SK-N-SH (cell line): ENCODE data around the gene ITPRIPL2. TPM values are rescaled to one million over a fixed set of nuclear protein-coding genes. Genes with fewer than 3 reads are reported as not detected.
A peak's percentile ranks its signal among the peaks of the same experiment; 100 is the strongest.

ENCODE experiments used
- CTCF ChIA-PET: fragments of 300-600, 350-600 bp; formaldehyde crosslinking; extraction: SDS; loops from one replicate; lab custom pipeline; 2021; lab: Yijun Ruan, JAX
- POLR2A ChIA-PET: fragments of 350-600 bp; sonication (Branson Sonifier 250); formaldehyde crosslinking; extraction: SDS; loops from one replicate; lab custom pipeline; 2020; ENCODE audit warnings: antibody characterized with exemption, inconsistent platforms; lab: Yijun Ruan, JAX
- DNase-seq: peaks from one replicate; pipeline ENCODE4 v3.0.0; 2012
- H2AFZ ChIP-seq: fragments of 200-600 bp; sonication (generic); 2 replicates; pipeline ENCODE4 v1.8.1; 2016; ENCODE audit warnings: antibody characterized with exemption, mild to moderate bottlenecking, low read depth
- H3F3A ChIP-seq: fragments of 200-600 bp; sonication (generic); replicated peaks from 2 replicates; pipeline ENCODE3; 2016; ENCODE audit warnings: antibody characterized with exemption, mild to moderate bottlenecking; ENCODE audit not compliant: insufficient read depth
- H3K27ac ChIP-seq, 2 experiments: fragments of 200-500 bp in 1 of 2; fragments of 200-600 bp in 1 of 2; sonication (Bioruptor generic) in 1 of 2; sonication (generic), shearing (Covaris generic) in 1 of 2; 2 replicates each; pipeline versions ENCODE4 v1.5.1 to v1.6.1; 2014 to 2016; ENCODE audit warnings: low read depth in 2 of 2, inconsistent platforms in 1 of 2, low read length in 1 of 2, mild to moderate bottlenecking in 1 of 2, mixed read lengths in 1 of 2
- H3K27me3 ChIP-seq: fragments of 200-600 bp; sonication (generic), shearing (Covaris generic); 2 replicates; pipeline ENCODE4 v1.6.1; 2016; ENCODE audit warnings: mixed run types; ENCODE audit not compliant: insufficient read depth
- H3K36me3 ChIP-seq, 2 experiments: fragments of 200-500 bp in 1 of 2; fragments of 200-600 bp in 1 of 2; sonication (Bioruptor generic) in 1 of 2; sonication (generic) in 1 of 2; replicated peaks in 1 of 2; 2 replicates each; pipeline versions ENCODE3 to v1.5.1; 2014 to 2016; ENCODE audit warnings: low read length in 1 of 2, mild to moderate bottlenecking in 1 of 2; ENCODE audit not compliant: insufficient read depth in 2 of 2, control insufficient read depth in 1 of 2
- H3K4me1 ChIP-seq, 2 experiments: fragments of 200-500 bp in 1 of 2; fragments of 200-600 bp in 1 of 2; sonication (Bioruptor generic) in 1 of 2; sonication (generic), shearing (Covaris generic) in 1 of 2; 2 replicates each; pipeline versions ENCODE4 v1.5.1 to v1.6.1; 2014 to 2016; ENCODE audit warnings: low read depth in 1 of 2, low read length in 1 of 2, mixed run types in 1 of 2; ENCODE audit not compliant: insufficient read depth in 2 of 2, control insufficient read depth in 1 of 2
- H3K4me2 ChIP-seq: fragments of 200-600 bp; sonication (generic), shearing (Covaris generic); 2 replicates; pipeline ENCODE4 v1.6.1; 2017; ENCODE audit warnings: mixed run types
- H3K4me3 ChIP-seq, 2 experiments: fragments of 200-500 bp in 1 of 2; fragments of 200-600 bp in 1 of 2; sonication (Bioruptor generic) in 1 of 2; sonication (generic), shearing (Covaris generic) in 1 of 2; 2 replicates each; pipeline versions ENCODE4 v1.5.1 to v1.8.1; 2014 to 2016; ENCODE audit warnings: low read depth in 2 of 2, inconsistent platforms in 1 of 2, low read length in 1 of 2, mild to moderate bottlenecking in 1 of 2, mixed read lengths in 1 of 2, moderate library complexity in 1 of 2
- H3K79me2 ChIP-seq: fragments of 200-600 bp; sonication (generic); 2 replicates; pipeline ENCODE4 v1.8.1; 2017; ENCODE audit warnings: mild to moderate bottlenecking; ENCODE audit not compliant: insufficient read depth
- H3K9ac ChIP-seq: fragments of 200-600 bp; sonication (generic); 2 replicates; pipeline ENCODE4 v1.6.1; 2017; ENCODE audit warnings: mixed run types
- H3K9me2 ChIP-seq: fragments of 200-600 bp; sonication (generic); 2 replicates; pipeline ENCODE4 v1.6.1; 2017; ENCODE audit warnings: mixed run types
- H3K9me3 ChIP-seq: fragments of 200-600 bp; sonication (generic); 2 replicates; pipeline ENCODE4 v1.6.1; 2017; ENCODE audit warnings: mixed run types, mild to moderate bottlenecking, moderate library complexity
- H4K20me1 ChIP-seq: fragments of 200-600 bp; sonication (generic); 2 replicates; pipeline ENCODE4 v1.6.1; 2017; ENCODE audit warnings: mild to moderate bottlenecking, mixed run types; ENCODE audit not compliant: insufficient read depth
- ELF1 ChIP-seq: IDR thresholded peaks from 2 replicates; pipeline ENCODE4 v1.4.0; 2012
- EP300 ChIP-seq, 2 experiments: IDR thresholded peaks; 2 replicates each; pipeline versions ENCODE4 v1.4.0 to v1.6.1; 2012; ENCODE audit warnings: borderline replicate concordance in 1 of 2, low read depth in 1 of 2, low read length in 1 of 2
- EZH2phosphoT487 ChIP-seq: fragments of 200-600 bp; sonication (generic); IDR thresholded peaks from 2 replicates; pipeline ENCODE4 v1.6.1; 2017; ENCODE audit warnings: low read depth, mixed run types, mild to moderate bottlenecking, antibody characterized with exemption, moderate library complexity, borderline replicate concordance
- FOSL2 ChIP-seq: IDR thresholded peaks from 2 replicates; pipeline ENCODE4 v1.4.0; 2012; ENCODE audit warnings: low read depth, mild to moderate bottlenecking, moderate library complexity, borderline replicate concordance
- FOXM1 ChIP-seq: IDR thresholded peaks from 2 replicates; pipeline ENCODE4 v1.4.0; 2012; ENCODE audit warnings: low read depth, mild to moderate bottlenecking
- GATA2 ChIP-seq: sonication (generic); formaldehyde crosslinking; IDR thresholded peaks from 2 replicates; pipeline ENCODE4 v1.5.0; 2020; ENCODE audit warnings: mild to moderate bottlenecking, missing genetic modification reagents
- MEF2A ChIP-seq: IDR thresholded peaks from 2 replicates; pipeline ENCODE4 v1.4.0; 2012; ENCODE audit warnings: low read depth, borderline replicate concordance
- NRF1 ChIP-seq: IDR thresholded peaks from 2 replicates; pipeline ENCODE4 v1.6.1; 2012; ENCODE audit warnings: low read depth, mild to moderate bottlenecking, low read length
- RAD21 ChIP-seq: IDR thresholded peaks from 2 replicates; pipeline ENCODE4 v1.6.1; 2012; ENCODE audit warnings: mild to moderate bottlenecking, low read length
- RCOR1 ChIP-seq: fragments of 150-350 bp; IDR thresholded peaks from 2 replicates; pipeline ENCODE4 v1.6.1; 2017; ENCODE audit warnings: antibody characterized with exemption, low read length
- RFX5 ChIP-seq: IDR thresholded peaks from 2 replicates; pipeline ENCODE4 v1.6.1; 2012; ENCODE audit warnings: mild to moderate bottlenecking, improper control_type of control experiment, low read length
- RXRA ChIP-seq: IDR thresholded peaks from 2 replicates; pipeline ENCODE4 v1.4.0; 2012; ENCODE audit warnings: low read depth, mild to moderate bottlenecking, borderline replicate concordance
- TCF12 ChIP-seq: IDR thresholded peaks from 2 replicates; pipeline ENCODE4 v1.4.0; 2012
- WGBS: methylation state at CpG from one replicate; pipeline ENCODE4 v1.1.6; 2017; ENCODE audit warnings: low lambda C conversion rate; 5-methylcytosine and 5-hydroxymethylcytosine counted together
- polyA plus RNA-seq, 3 experiments: library from polyadenylated mRNA; depleted of rRNA; stranded (reverse); fragments of >200 nt; gene quantifications; 2 replicates each; pipeline ENCODE4 v1.2.3, GENCODE V29; 2012
- TF ChIP-seq, protein P1 (sequence below): fragments of 150-350 bp; IDR thresholded peaks from 2 replicates; pipeline ENCODE4 v1.6.1; 2017; ENCODE audit warnings: antibody characterized with exemption, low read length, low read depth, borderline replicate concordance

The ITPRIPL2 gene
- polyA plus RNA-seq, 1 of the 3 experiments (the other 2 are of a cell fraction) = 4.3 TPM

DNA sequence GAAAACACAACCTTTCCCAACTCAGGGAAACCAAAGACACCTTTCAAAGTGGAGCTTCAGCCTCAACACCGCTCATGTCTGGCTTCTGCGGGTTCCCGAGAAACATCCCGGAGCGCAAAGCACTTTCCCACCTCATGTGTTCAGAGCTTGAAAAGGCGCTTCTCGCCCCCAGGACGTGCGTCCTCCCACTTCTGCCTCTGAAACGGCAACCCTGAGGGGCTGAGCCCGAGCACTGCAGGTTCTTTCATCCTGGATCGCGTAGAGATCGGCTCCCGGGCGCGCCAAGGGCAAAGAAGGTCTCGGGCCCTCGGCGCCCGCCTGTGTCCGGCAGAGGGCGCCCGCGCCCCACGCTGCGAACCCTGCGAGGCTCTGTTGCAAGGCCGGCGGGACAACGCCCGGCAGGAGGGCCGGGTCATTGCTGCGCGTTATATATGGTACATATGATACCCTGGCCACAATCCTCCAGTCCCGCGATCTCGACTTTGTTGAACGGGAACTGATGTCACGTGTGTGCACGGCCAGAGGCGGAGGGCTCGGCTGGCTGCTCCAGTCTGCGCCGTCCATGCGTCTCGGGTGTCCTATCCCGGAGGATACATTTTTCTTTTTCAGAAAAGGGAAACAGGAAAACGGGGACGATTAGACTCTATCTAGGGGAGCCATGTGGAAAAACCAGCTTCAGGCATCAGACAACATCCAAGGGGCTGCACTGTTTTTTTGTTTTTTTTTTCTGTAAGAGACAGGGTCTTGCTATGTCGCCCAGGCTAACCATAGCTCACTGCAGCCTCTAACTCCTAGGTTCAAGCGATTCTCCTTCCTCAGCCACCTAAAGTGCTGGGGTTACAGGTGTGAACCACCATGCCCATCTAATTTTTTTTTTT is 27.2 kb upstream of the ITPRIPL2 start (continued):
- TF ChIP-seq FOSL2 (no peak), FOXM1 (no peak), NRF1 (peak; percentile 36), EP300 (IDR thresholded peaks at IDR 0.05; ENCODE audit: borderline replicate concordance in 1 of 2, low read depth in 1 of 2, low read length in 1 of 2) (no peak), RXRA (no peak), RCOR1 (peak; percentile 46; the same call in 1 of the 2 replicates), MEF2A (no peak), TCF12 (no peak), RAD21 (peak; percentile 97), EZH2phosphoT487 (no peak), RFX5 (0 out of 2 replicates have a peak, but pooled peaks have one; percentile 36), GATA2 (CRISPR knock-in tag) (no peak)
- TF ChIP-seq, protein P1, sequence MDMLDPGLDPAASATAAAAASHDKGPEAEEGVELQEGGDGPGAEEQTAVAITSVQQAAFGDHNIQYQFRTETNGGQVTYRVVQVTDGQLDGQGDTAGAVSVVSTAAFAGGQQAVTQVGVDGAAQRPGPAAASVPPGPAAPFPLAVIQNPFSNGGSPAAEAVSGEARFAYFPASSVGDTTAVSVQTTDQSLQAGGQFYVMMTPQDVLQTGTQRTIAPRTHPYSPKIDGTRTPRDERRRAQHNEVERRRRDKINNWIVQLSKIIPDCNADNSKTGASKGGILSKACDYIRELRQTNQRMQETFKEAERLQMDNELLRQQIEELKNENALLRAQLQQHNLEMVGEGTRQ = no peak; the same call in none of the 2 replicates
- TF ChIP-seq, all 33 proteins: peak for 15

DNA sequence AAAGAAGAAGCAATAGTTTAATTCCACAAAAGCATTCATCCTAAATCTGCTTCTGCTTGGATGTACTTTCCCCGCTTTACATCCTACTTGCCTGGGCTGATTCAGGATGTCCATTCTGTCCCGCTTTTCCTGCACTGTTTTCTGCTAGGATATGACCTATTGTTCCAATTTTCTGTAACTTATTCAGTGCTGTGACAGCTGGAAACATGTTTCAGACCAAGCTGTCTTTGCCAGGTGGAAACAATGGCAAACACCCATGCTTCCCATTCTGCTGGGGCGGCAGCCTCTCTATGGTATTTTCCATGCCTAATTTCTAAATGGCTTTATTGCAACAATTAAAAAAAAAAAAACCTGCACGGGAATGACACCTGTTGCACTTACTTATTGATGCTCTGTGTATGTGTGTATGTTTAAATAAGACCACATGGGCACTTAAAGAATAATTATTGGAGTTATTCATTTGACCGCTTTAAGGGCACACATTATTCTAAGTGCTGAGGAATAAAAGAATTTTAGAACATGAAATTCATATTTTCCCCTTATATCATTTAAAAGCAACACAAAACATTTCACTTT is 25.3 kb upstream of the ITPRIPL2 start:
- Histone ChIP-seq H2AFZ (no peak overlapping the region), H3K4me2 (no peak overlapping the region), H3F3A (no peaks in the 10 kb centered on the region), H3K36me3 (no peaks in the 10 kb centered on the region), H3K79me2 (no peaks in the 10 kb centered on the region), H3K27me3 (no peaks in the 10 kb centered on the region; the same call in 1 of the 2 replicates), H3K9me2 (no peaks in the 10 kb centered on the region), H3K9me3 (no peaks in the 10 kb centered on the region), H3K27ac (no peak overlapping the region), H3K4me1 (peaks cover 6 to 8% of the 10 kb centered on the region in 2 experiments; a peak in 2 of 4 replicates), H3K4me3 (no peak overlapping the region), H3K9ac (no peak overlapping the region), H4K20me1 (no peaks in the 10 kb centered on the region)
- ChIA-PET POLR2A (no interaction called here), CTCF (interaction anchor here (0.6 to 6.0 kb wide), 3 partner anchors 25 to 416 kb away, joined by 3 to 82 read pairs (median 56); partner anchors contain the start of gene ITPRIPL2)
- WGBS = 90% methylated on average over 5 of the region's 5 CpGs
- TF ChIP-seq ELF1 = no peak
- DNase-seq = no peak
